BE2C (cell line): ENCODE measurements around the gene ALDH3A1.

ENCODE experiments used
- DNase-seq: peaks from one replicate; pipeline ENCODE4 v3.0.0-alpha.2; 2020
- H3K27me3 ChIP-seq: fragments of 250-450 bp; sonication (Bioruptor Pico); 2 replicates; pipeline ENCODE4 v1.5.1; 2020; ENCODE audit warnings: mild to moderate bottlenecking
- H3K36me3 ChIP-seq: fragments of 250-450 bp; sonication (Bioruptor Pico); 2 replicates; pipeline ENCODE4 v1.5.1; 2020; ENCODE audit warnings: mild to moderate bottlenecking
- H3K4me1 ChIP-seq: fragments of 250-450 bp; sonication (Bioruptor Pico); 2 replicates; pipeline ENCODE4 v1.5.1; 2020
- H3K4me3 ChIP-seq: 2 replicates; pipeline ENCODE4 v1.5.1; 2011; ENCODE audit warnings: low read depth, low read length
- H3K9me3 ChIP-seq: fragments of 250-450 bp; sonication (Bioruptor Pico); 2 replicates; pipeline ENCODE4 v1.5.1; 2020
- CTCF ChIP-seq: IDR thresholded peaks from 2 replicates; pipeline ENCODE4 v1.5.1; 2012; ENCODE audit warnings: mild to moderate bottlenecking, low read depth, low read length

Gene ALDH3A1

DNA sequence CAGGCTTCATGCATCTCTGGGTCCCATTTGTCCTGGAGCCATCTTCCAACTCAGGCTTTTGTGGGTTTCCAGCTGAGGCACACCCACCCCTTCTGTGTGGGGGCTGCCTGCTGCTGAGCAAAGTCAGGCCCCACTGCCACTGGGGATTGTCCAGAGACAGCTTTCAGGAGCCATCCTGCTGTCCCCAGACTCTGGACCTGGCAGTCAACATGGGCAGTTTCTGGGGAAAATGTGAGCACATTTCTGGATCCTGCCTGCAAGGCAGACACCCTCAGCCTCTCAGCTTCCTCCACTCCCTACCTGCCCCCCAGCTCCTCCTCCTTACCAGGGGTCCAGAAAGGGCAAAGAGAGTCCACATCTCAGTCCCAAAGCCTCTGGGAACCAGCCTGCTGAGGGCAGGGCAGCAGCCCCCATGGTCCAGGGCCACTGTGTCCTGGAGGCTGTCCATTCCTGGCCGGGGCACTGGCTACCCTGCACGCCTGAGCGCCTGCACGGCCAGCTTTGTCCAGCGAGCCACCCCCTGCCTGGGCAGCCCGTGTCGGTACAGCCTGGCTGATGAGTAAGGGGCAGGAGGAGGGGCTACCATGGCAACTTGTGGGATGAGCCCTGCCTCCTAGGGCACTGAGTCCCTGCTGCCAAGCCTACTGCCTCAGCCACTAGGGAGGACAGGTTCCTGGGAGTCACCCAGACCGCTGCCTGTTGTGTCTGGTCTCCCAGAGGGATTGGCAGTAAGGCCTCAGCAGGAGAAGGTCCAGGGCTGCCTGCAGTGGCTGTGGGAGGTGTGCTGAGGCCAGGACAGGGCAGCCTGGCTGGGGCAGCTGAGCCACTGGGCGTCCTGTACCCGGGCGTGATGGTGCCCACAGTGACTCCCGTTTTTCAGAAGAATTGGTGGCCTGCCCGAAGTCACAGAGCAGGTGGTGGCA lies 31.7 kb downstream of the ALDH3A1 start, which contains the start of gene SLC47A2:
SLC47A2 (minus strand) TSS at position 477 of the 923 bp plus-strand sequence; CDS start at position 448, 29 bp downstream.
- no peak for TF ChIP-seq CTCF
- Histone ChIP-seq H3K36me3 (no peaks in the 10 kb centered on the region), H3K9me3 (no peaks in the 10 kb centered on the region), H3K4me1 (no peaks in the 10 kb centered on the region), H3K4me3 (no peak within 1 kb of the TSS), H3K27me3 (no peaks in the 10 kb centered on the region)
- DNase-seq, result no peak

GRCh38 chr17:19714542-19715411 lies 33.3 kb downstream of the ALDH3A1 start:
- Histone ChIP-seq H3K9me3 (no peaks in the 10 kb centered on the region), H3K36me3 (no peaks in the 10 kb centered on the region), H3K4me1 (no peaks in the 10 kb centered on the region), H3K27me3 (no peaks in the 10 kb centered on the region), H3K4me3 (no peak overlapping the region)
- no peak for TF ChIP-seq CTCF
- no peak for DNase-seq

- no peak for DNase-seq
- H3K4me3 ChIP-seq, result no peak overlapping the region
- no peaks in the 10 kb centered on the region for H3K4me1 ChIP-seq
- no peaks in the 10 kb centered on the region for H3K36me3 ChIP-seq
- H3K9me3 ChIP-seq, result no peaks in the 10 kb centered on the region
- H3K27me3 ChIP-seq, result no peaks in the 10 kb centered on the region
- TF ChIP-seq CTCF, result no peak
Observed at GRCh38 chr17:19713901-19714361, 34.2 kb downstream of the ALDH3A1 start.

- Histone ChIP-seq H3K4me3 (no peak overlapping the region), H3K27me3 (no peaks in the 10 kb centered on the region), H3K4me1 (no peaks in the 10 kb centered on the region), H3K9me3 (no peaks in the 10 kb centered on the region), H3K36me3 (no peaks in the 10 kb centered on the region)
- no peak for TF ChIP-seq CTCF
- DNase-seq, result no peak
Observed at GRCh38 chr17:19713462-19713861, 34.6 kb downstream of the ALDH3A1 start.

DNA sequence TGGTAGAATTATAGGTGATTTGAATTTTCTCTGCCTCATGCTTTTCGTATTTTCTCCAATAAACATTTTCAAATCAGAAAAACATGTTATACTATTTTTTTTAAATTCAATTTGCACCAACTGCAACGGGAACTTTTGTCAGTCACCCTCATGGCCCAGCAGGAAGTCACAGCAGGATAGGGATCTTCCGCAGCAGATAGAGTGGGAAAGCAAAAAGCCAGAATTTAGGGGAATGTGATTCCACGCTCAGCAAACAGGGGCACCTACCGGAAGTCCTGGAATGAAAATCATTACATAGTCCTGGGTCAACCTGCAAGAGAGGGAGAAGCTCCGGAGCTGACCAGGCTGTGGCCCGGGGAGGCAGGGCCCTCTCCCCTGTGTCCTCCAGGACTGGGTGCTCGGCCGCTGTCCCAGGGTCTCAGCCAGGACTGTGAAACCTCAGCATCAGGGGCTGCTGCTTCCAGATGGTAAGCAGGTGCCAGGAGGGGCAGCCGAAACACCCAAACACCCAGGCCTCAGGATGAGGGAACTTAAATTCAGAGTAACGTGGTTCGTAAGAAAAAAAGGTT lies 35.6 kb downstream of the ALDH3A1 start:
- Histone ChIP-seq H3K4me1 (no peaks in the 10 kb centered on the region), H3K9me3 (no peaks in the 10 kb centered on the region), H3K4me3 (no peak overlapping the region), H3K36me3 (no peaks in the 10 kb centered on the region), H3K27me3 (no peaks in the 10 kb centered on the region)
- no peak for TF ChIP-seq CTCF
- no peak for DNase-seq
